Measurements from ENCODE around the gene RBM47.

The RBM47 gene

GRCh38 chr4:40622913-40623312 is 6.8 kb downstream of the RBM47 start:
- no peak for DNase-seq

DNA sequence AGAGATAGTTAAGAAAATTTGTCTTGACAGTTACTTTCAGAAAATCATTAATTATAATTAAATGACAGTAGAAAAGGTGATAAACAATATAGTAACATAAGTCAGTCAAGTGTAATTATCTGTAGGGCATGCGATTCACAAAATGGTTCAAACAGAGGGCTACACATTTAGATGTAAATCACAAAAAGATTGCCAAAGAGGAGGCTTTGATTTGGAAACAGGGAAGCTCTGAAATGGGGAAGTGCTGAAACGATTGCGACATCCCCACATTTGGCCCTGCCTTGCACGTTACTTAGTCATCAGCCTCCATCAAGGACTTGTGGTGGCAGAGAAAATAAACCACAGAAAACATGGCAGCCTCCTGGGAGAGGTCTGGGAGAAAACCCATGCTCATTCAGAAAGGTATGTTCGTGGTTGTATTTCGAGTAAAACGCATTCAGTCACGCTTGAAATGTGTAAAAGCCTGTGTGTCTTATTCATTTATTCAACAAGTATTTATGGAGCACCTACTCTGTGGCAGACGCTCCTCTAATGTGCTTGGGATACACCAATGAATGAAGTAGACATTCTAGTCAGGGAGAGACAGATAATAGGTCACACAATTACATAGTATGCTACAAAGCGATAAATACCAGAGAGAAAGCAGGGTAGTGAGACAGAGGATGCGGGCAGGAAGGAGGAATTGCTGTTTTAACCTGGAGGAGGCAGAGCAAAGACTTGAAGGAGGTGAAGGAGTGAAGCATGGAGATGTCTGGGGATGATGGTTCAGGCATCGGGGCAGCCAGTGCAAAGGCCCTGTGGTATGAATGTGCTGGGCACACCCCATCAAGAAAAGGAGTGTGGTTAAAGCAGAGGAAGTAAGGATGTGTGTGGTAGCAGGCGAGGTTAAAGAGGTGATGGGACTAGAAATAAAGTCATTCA is 7.8 kb downstream of the RBM47 start:
- DNase-seq = no peak

DNA sequence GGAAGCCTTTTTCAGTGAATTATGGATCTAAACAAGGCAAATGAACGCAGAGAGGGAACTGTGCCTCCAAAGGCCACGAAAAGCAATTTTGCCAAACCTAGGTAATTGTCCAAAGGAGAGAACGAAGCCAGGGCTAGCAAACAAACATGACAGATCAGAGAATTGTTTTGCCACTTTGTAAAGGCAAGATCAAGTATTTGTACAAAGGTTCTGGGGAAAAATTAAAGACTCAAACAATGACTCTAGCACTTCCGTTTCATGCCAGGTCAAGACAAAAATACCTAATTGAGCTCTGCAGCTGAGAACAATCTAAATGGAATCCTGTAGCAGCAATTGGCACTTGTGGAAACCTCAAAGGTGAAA is 8.5 kb downstream of the RBM47 start:
- no peak for DNase-seq

DNA sequence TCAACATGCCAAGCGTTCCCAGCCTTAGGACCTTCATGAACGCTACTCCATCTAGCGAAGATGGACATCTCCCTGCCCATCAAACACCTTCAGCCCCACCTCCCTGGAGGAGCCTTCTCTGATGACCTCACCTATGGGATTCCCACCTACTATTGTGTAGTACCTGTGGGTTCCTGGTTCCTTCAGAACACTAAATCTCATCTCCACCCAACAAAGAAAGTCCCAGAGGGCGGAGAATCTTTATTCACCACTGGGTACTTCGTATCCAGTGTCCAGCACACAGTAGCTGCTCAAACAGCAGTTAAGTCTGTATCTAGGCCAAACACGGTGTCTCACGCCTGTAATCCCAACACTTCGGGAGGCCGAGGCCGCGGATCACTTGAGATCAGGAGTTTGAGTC is 10.1 kb downstream of the RBM47 start:
- DNase-seq = no peak

DNA sequence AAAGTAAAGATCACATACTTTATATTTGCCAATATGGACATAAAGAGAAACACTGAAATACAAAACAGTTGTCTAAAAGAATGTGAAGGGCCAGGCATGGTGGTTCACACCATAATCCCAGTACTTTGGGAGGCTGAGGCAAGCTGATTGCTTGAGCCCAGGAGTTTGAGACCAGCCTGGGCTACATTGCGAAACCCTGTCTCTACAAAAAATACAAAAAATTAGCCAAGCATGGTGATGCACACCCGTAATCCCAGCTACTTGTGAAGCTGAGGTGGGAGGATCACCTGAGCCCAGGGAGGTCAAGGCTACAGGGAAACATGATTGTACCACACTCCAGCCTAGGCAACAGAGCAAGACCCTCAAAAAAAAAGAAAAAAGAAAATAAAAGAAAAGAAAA is 11.8 kb downstream of the RBM47 start:
- DNase-seq = no peak

DNA sequence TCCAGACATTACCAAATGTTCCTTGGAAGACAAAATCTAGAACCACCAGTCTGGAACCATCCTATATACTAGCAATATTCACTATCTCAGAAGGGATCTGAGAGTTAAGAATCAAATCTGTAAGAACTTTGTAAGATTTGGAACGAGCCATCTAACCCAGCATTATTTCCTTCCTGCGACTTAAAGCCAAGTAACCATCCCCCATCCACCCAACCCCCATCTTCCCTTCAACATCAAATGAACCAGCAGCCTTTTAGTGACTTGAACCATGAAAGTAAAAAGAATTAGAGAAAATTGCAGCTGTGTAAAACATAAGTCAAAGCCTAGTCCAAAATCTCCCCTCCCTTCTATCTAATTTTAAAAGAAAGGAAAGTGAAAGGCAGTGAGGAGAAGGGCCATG is 15.6 kb downstream of the RBM47 start:
- peak in 1 of 6 experiments; percentile 13 for DNase-seq

- DNase-seq = no peak
Observed at GRCh38 chr4:40613456-40613855, 16.2 kb downstream of the RBM47 start.

GRCh38 chr4:40612831-40613230 is 16.8 kb downstream of the RBM47 start:
- DNase-seq = no peak

- DNase-seq = no peak
Observed at GRCh38 chr4:40612283-40612682, 17.4 kb downstream of the RBM47 start.

DNA sequence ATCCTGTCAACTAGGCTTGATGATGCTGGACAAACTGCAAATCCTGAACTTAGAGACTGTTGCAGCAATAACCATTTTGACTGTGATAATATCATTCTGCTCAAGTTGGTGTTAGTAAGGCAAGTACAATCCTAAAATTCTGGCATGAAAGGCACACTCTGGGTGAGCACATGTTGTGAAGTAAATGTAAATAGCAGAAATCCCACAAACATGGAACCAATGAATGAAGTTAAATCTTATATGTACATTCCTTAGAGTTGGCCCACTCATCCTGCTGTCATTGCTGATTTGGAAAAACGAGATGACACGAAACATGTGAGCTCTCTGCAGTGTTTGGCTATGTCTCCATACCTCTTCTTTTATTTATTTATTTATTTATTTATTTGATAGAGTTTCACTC is 21.0 kb downstream of the RBM47 start:
- DNase-seq = no peak

GRCh38 chr4:40607221-40607620 is 22.4 kb downstream of the RBM47 start:
- DNase-seq = no peak

GRCh38 chr4:40606239-40606767 is 23.4 kb downstream of the RBM47 start:
- no peak for DNase-seq

- DNase-seq = no peak
Observed at GRCh38 chr4:40603281-40603680, 26.4 kb downstream of the RBM47 start.

DNA sequence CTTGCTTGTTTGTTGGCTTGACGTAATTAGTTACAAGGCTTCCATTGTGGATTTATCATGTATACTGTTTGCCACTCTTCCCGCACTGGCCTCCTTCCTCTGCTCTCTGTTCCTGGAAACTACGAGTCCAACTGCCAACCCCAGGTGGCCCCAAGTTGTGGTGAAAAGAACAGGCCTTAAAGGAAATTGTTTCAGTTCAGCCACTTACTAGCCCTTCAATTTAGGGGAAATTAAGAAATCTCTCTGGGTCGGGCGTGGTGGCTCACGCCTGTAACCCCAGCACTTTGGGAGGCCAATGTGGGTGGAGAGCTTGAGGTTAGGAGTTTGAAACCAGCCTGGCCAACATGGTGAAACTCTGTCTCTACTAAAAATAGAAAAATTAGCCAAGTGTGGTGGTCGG is 28.0 kb downstream of the RBM47 start:
- DNase-seq = no peak

DNA sequence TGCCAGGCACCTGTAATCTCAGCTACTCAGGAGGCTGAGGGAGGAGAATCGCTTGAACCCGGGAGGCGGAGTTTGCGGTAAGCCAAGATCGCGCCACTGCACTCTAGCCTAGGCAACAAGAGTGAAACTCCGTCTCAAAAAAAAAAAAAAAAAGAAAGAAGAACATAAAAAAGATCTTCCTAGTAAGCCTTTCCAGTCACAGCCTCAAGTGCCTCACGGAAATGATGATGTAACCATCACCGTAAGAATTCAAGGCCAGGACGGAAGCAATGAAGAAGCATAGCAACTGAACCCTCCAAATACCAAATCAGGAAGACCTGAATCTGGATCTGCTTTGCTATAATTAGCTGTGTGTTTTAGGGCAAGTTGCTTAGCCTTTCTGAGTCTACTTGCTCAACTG is 28.8 kb downstream of the RBM47 start:
- DNase-seq = no peak

DNA sequence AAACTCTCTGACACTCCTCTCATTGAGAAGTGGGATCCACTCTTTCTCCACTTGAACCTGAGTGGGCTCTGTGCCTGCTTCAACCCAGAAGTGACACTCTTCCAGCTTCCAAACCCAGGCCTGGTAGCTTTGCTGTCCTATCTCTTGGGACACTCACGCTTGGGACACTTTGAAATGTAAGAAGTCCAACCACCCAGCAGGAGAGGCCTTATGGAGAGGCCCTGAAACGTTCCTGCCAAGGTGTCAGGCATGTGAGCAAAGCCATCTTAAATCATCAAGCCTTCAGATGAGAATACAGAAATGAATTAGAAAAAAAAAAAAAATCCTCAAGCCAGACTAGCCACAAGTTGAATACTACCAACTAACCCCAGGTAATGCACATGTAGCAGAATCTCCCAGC is 30.2 kb downstream of the RBM47 start:
- DNase-seq = no peak

DNA sequence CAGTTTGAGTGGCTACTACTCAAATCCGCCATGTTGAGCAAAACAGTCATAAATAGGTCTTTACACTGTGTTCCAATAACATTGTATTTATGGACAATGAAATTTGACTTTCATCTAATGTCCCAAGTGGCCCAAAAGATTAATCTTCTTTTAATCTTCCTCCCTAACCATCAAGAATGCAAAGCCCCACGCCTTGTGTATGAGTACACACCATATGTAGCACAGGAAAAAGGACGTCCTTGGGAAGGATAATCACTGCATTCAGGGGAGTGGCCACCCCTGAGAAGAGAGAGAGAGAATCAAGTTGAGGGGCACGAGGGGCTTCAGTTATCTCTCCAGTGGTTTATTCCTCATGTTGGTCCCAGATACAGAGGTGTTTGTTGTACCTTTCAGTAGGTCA is 33.1 kb downstream of the RBM47 start:
- no peak for DNase-seq

GRCh38 chr4:40595981-40596380 is 33.7 kb downstream of the RBM47 start:
- no peak for DNase-seq

- DNase-seq = no peak
Observed at GRCh38 chr4:40594261-40595178, 35.1 kb downstream of the RBM47 start.

GRCh38 chr4:40592034-40592433 is 37.6 kb downstream of the RBM47 start:
- no peak for DNase-seq

DNA sequence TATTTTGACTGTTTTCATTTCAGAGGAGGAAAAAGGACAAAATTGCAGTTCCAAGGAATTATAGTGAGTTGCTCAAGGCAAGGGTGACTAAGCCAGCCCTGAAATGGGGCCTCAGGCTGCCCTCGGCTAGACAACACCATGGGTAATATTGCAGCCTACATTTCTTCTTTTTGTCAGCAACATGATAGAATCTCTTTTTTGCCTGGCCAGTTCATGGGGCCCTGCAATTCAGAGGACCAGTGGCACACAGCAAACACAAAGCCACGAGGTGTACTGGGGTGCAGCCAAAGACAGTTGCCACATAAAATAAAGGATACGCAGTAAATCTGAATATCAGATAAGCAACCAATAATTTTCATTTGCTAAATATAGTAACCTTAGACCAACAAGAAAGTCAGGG is 41.8 kb downstream of the RBM47 start:
- DNase-seq = no peak

DNA sequence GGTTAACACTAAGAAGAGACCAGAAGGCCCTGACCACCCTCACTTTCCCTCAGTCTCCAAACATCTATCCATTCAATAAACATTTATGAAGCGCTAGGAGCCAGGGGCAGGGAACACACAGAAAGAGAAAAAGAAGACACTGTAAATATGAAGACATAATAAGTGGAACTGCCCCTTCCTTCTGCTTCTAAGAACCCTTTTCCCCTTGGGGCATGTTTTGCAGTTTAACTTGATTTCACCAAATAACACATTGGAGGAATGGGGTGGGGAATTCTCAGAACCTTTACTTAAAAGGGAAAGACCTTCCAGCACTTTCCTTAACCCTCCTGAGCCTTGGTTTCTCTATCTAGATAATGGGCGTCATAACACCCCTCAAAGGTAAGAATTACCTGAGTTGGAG is 42.3 kb downstream of the RBM47 start:
- no peak for DNase-seq

DNA sequence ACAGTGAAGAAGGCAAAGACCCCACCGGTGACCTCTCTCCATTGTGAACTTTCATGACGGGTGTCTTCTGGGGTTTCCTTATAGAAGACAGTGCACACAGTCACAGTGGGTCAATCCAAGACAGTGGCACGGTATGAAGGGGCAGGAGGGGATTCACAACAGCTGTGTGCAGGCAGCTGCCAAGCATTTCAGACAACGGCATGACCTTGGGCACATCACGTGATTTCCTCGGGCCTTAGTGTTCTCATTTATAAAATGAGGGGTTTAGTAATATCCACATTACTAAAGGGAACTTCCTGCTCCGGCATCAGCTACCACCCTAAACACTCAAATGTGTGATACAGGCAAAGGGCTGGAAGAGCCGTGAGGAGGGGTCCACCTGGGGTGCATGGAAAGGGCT is 42.9 kb downstream of the RBM47 start:
- no peak for DNase-seq

DNA sequence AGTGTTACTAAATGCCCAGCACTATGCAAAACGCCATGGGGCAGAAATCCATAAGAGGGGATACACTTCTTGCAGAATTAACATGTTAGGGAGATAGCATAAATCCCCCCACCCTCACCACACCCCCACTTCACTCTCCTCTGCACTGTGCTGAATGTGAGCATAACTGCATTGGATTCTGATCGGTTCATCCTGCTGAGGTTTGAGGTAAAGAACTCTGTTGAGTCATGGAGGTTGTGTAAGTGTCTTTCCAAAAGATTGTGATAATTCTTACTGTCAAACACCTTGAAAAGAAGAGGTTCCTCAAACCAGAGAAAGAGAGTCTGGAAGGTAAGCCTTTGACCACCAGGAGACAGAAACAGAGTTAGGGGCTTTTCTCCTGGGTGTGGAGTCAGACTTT is 43.6 kb downstream of the RBM47 start:
- no peak for DNase-seq

Measured in stimulated activated naive CD4-positive, alpha-beta T cell (primary cell).